Measurements from ENCODE around the gene LDLRAD4.
A peak's percentile ranks its signal among the peaks of the same experiment; 100 is the strongest.

The LDLRAD4 gene

DNA sequence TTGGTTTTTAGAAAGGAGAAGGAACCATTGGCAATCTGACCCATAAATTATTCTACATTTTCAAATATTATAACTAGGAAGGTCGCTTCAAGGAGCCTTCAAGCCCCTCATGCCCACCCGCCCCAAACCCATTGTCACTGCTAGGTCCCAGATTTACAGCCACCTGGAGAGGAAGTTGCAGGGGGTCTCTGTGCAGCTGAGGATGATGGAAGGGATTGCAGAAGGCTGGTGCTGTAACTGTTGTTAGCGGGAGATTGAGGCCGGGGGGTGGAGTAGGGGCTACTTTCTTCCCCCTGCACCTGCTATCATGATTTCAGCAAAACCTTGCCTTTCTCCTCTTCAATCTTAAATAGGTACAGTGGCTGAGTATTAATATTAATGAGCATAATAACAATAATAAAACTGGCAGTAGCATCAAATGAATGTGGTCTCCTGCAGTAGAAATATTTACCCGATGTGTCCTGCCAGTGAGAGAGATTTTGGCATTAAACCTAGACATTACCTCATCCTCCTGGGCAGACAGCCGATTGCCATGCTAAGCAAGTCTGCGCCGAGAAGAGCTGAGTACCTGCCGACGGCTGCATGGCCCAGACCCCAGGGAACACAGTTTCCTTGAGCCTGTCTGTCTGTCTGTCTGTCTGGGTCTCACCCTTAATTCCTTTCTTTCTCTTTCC, 282.4 kb downstream of the LDLRAD4 start:
- no peak for DNase-seq

DNA sequence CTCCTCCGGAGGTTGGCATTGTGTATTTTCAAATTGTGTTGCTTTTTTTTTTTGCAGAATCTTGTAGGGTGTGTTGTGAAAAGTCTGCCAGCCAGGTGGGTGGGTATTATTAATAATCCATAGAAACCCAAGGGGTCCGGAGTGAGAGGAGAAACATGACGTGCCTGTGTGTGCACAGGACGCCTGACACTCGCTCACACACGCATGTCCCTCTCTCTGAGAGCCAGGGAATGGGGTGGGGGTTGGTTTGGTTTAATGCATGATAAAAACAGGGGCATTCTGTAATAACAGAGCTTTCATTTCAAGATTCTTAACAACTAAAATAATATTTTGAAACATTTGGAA, 283.0 kb downstream of the LDLRAD4 start:
- no peak for DNase-seq

DNA sequence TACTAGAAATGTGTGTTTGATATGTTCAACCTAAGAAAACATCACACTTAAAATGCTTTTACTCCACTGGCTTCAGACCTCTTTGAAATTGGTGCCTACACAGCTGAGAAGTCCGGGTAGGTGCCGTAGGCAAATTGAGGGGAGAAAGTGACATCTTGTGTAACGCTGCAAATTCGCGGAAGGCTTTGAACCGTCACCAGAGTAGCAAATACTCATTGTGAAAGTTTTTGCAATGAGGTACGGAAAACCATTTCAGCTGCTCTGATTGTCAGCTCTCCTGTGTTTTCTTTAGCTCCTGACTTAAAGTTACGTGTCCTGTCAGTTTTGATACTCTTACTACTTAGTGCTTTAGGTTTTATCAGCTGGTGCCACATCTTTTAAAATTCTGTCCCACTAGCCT, 283.3 kb downstream of the LDLRAD4 start:
- DNase-seq: peak; percentile 46 to 62

DNA sequence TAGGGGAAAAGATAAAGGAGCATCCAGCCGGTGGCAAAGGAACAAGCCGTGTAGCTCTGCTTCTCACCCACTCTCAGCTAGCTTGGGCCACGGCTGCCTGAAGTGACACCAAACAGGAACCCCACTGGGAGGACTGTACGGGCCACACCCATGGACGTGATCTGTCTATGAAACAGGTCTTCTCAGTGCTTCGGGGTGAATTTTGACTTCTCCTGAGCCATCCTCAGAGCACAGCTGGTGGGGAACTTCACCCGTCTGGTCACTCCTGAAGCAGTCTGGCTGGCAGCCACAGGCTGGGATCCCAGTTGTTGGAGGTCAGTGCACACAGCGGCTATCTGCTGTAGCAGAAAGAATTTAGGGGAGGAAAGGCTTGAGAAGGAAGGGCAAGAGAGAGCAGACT, 284.0 kb downstream of the LDLRAD4 start:
- no peak for DNase-seq

DNA sequence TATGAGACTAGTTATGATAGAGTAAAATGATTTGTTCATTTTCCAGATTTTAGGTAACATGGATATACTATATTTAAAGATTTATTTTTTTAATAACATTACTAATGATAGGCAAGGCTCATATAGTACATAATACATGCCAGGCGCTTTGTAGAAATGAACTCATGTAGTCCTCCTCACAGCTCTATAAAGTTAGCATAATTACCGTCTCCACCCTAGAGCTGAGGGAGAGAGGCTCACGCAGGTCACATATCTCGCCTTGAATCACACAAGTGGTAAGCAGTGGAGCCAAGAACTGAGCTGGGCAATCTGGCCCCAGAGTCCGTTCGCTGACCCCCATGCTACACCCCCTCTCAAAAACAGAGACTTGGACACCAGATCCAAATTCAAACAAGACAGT, 285.3 kb downstream of the LDLRAD4 start:
- DNase-seq: no peak

DNA sequence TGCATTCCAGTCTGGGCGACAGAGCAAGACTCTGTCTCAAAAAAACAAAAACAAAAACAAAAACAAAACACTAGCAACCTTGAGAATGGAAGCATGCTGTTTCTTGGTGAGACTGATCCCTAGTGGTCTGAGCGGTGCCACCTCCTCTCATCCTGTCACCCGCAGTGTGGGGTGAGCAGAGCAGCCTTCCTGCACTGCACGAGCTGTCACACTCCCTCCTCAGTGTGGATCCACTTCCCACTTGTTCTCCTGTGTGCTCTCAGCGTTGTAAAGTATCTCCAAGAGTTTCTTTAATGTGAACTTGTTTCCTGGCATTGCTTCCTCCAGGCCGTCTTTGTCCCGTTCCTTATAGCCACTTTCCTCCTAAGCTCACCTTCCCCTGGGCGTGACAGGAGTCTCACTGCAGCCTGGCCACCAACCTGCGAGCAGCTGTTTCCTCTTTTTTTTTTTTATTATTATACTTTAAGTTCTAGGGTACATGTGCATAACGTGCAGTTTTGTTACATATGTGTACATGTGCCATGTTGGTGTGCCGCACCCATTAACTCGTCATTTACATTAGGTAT, 287.3 kb downstream of the LDLRAD4 start:
- DNase-seq: no peak

DNA sequence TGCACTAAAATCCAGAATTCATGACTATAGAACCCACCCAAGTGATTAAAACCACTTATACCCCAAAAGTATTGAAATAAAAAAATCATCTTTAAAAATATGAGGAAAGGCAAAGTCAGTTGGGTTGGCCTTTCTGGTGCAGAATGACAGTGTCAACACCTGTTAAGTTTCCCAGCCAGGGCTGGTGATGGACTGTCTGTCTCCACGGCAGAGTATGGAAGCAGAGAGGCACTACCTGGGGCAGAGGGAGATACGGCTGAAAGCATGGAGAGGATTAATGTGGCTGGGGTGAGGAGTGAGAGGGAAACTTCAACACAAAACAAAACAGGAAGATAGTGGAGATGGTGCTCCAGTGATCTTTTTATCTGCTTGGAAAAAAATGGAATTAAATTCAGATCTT, 292.0 kb downstream of the LDLRAD4 start:
- no peak for DNase-seq

DNA sequence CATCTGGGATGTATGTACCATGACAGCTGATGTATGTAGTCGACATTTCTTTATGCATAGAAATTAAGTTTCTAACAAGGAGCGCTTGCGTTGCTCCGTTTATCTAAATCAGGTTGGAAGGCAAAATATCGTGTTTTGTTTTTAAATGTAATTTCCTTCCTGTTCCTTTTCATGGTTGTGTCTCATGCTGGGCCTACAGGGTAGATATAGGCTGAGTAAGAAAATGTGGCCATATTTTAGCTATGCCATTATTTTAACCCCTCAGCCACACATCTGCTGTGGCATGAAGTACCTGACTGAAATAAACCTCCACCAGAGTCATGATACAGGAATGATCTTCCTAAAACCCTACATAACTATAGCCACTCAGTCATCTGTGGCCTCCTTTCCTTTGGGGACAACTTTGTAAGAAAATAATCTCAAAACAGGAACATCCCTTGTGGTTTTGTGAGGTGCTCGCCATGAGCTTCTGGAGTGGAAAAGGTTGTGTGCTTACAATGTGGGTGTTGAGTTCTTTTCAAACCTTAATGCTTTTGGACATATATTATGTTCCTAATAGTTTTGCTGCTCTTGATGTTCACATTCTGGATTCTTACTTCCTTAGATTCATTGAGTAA, 293.5 kb downstream of the LDLRAD4 start:
- no peak for DNase-seq

DNA sequence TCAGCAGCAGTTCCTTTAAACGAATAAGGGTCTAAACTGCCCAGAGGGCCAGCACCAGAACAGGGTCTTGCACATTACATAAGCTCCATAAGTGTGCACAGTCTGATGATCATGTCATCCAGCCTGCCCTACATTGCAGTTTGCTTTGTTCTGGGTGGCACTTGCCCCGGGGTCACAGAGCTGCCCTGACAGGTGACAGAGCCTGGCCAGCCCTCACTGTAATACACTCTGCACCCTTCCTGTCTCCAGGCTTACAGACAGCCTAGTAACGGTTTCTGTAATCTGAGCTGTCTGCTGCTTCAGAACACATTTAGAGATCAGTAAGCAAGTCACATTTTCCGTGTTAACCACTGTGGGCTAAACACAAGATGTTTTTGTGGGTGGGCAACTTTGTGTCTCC, 294.5 kb downstream of the LDLRAD4 start:
- no peak for DNase-seq

DNA sequence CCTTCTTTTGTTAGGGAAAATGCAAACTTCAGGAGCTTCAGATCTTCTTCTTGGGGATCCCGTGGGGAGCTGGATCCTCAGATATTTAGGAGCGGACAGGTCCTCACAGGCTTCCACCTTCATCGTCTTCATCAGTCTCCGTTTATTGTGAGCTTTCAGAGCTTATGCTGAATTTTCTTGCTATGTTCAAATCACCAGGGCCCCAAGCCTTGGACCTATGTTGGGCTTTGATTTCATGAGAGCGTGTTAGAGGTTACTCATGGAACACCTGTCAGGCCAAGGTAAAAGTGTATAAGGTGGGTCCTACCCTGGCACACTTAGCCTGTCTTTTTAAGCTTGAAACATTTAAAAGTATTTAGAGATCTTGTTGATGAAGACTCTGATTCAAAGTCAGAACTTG, 294.9 kb downstream of the LDLRAD4 start:
- no peak for DNase-seq

DNA sequence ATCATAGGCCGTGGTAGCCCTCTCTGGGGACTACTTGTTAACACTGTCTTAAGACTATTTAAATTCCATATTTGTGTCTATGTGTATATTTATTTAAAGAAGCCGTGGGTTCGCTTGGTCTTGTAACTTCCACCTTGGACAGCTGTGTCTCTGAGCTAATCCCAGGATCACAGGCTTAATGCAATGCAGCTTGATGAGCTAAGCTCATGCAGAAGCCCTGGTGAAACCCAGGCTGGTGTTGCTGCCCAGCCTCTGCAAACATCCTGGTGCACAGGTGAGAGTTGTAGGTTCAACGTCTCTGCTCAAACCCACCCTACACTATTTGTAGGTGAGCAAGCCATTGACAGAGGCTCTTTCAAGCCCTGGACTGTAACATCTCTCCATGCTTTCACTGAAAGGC, 296.0 kb downstream of the LDLRAD4 start:
- no peak for DNase-seq

DNA sequence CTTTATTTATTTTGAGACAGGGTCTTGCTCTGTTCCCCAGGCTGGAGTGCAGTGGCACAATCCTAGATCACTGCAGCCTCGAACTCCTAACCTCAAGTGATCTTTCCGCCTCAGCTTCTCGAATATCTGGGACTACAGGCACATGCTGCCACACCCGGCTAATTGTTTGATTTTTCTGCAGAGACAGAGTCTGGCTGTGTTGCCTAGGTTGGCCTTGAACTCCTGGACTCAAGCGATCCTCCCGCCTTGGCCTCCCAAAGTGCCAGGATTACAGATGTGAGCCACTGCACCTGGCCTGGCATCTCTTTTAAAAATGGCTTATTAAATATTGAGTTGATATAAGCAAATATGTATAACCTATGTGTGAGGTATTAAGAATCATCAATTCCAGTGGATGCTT, 298.3 kb downstream of the LDLRAD4 start:
- no peak for DNase-seq

DNA sequence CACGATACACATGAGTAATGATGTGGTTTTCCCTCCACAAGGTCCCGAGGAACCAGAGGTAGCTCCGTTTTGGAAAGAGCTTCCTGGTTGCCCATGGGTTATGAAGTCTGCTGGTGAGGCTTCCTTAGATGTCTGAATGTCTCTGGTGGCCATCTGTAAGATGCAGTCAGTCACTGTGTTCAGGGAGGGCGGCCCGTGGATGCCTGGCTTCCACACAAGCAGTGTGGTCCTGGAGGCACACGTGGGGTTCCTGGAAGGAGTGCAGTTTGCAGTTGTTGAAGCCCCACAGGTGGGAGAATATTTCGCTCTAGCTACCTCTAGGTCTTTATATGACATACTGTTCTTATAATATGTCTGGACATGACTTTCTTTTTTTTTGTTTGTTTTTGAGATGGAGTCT, 298.8 kb downstream of the LDLRAD4 start:
- DNase-seq: no peak

DNA sequence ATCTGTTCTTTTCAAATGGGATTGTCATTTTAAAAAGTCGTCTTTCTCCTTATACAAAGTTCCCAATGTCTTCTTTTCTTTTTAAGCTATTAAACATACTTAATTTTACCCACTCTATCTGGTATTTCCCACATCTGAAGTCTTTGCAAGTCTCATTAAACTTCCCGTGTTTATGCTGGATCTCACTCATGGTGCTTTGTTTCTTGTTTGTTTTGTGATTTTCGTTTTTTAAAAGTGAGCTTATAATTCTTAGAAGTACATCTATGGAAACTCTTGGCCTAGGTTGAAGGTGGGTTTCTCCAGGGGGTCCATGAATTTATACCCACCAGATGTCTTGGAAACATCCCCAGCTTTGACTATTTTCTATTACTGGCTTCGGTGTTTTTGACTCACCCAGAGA, 299.8 kb downstream of the LDLRAD4 start:
- no peak for DNase-seq

DNA sequence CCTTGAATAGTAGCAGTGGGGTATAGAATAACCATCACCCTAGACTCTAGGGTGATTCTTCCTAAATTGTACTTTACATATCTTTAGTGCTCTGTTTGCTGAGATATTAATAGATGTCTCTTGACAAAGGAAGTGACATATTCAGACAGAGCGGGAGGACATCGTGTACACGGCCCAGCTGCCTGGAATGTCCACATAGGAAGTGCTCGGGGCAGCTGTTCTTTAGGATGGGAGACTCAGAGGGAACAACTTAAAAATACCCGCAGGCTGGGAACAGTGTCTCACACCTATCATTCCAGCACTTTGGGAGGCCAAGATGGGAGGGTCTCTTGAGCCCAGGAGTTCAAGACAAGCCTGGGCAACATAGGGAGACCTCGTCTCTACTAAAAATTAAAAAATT, 301.7 kb downstream of the LDLRAD4 start:
- no peak for DNase-seq

DNA sequence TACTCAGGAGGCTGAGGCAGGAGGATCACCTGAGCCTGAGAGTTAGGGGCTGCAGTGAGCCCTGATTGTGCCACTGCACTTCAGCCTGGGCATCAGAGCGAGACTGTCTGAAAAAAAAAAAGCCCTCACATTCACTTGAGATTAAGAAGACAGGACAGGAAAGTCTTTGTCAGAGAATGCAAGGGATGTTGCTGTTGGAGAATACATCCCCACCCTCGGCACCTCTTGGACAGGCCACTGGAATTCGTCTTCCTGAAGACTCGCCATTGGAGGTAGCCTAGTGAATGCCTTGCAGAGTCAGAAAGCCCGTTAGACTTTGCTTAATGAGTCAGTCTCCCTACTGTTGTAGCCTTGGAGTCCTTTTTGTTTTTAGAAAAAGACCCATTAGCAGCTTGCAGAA, 302.2 kb downstream of the LDLRAD4 start:
- no peak for DNase-seq

DNA sequence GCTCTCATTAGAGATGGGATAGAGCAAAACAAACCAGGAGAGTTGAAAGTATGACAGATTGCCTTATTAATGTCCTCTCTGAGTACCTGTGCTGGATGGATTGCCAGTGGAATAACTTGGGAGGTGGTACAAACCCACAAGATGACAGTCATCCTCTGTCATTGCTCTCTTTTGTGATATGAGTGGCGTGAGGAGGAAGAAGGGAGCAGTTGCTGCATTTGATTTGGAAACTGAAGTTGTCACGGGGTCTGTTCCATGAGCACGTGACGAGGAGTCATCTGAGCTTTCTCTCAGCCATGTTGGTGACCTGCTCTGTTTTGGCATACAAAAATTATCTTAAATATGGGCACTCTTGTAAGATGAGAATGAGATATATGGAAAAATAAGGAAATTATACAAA, 302.9 kb downstream of the LDLRAD4 start:
- DNase-seq: no peak

DNA sequence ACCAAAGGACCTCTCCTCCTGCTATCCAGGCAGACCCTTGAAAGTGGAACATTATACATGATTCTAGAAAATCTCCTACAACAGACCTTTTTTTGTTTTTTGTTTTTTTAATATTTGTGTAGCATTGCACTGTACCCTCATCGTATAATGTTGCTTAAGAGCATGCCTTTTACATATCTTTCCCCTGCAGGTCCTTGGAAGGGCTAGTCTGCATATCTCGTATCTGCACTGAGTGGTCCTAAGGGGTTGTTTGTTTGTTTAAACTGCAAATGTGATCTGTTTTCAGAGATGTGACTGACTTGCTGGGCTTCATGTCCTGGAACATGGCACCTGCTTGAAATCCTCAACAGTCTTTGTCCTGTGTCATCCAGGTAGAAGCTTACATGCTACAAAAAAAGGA, 303.7 kb downstream of the LDLRAD4 start:
- no peak for DNase-seq

DNA sequence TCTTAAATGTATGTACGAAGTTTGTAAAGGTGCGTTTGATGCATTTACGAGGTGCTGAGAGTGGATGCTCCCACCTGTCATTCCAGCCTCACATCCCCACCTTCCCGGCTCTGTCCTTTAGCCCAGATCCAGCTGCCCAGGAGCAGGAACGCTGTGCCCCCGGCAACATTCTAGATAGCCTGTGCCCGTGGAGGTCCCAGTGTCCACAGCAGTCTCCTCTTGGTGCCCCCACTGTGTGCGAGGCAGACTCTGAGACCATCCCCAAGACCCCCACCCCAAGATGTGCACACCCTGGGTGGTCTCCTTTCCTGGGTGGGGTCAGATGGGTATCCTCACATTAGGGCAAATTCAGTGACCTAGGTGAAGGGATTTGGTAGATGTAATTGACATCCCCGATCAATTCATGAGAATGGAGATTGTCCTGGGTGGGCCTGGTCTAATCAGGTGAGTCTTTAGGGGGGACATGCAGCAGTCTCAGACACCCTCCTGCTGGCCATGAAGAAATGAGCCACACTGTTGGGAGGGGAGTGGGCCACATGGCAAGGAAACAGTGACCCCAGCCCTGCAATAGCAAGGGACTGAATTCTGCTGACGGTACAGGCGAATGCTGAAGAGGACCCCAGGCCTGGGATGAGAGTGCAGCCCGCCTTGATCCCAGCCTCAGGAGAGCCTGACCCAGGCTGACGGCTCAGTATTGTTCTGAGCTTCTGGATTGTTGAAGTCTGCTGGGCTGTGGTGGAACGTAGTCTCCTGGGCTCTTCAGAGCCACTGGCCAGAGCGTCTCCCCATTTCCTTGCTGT, 304.5 kb downstream of the LDLRAD4 start:
- no peak for DNase-seq

DNA sequence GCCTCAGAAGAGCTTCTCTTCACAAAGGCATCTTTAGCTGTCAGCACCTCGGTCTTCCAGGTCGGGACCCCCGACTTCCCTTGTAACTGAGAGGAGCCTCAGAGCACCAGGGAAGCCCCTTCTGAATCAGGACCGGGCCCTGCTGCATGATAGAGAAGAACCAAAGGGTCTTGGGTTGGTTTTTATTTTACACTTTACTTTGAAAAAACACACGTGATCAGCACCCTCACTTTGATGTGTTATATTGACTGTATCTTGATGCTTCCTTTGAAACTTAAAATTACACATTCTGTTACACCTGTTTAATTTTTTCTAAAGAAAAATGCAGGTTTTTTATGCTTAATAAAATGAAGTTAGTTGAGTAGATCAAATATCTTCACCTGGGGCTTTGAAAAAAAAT, 305.5 kb downstream of the LDLRAD4 start:
- DNase-seq: no peak

DNA sequence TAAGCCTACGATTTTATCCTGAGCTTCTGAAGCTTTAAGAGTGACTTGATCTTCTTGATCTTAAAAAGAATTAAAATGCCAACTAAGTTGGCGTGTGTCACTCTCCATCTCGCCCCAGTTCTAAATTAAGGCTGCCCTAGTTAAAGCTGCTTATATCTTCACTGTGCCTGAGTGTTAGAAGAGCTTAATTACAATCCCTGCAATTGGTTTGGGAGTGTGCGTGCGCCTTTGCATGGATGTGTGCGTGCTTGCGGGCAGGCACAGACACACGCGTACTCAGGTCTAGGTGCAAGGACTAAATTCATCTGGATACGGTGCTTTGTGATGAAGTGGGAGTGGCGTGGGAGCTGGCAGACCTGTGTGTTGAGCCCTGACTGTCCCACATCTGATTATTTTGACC, 306.3 kb downstream of the LDLRAD4 start:
- no peak for DNase-seq

DNA sequence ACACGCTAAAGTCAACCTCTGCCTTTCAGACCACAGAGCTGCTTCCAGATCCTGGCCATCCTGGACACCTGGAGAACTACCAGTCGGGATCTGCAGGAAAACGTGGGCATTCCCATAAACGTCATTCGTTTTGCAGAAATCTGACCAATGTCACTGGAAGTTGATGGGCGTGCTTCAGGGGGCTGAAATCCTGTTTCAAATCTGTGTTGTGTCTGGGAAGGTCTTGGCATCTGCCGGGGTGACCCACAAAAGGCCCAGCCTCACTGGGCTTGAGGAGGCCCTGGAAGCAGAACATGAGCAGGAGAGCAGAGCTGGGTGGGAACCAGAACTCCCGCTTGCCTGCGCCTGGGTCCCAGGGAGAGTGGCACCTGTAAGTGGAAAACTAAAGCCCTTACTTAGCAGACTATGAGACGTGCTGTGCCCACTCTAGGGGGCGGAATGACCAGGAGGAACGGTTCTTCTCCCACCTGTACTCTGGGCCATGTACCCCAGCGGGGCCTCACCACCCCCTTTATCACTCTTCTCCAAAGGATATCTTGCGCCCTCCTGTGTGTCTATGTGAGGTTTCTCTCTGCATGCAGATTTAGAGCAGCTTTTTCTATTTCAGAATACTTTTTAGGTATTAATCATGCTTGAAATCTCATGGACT, 306.9 kb downstream of the LDLRAD4 start:
- no peak for DNase-seq

DNA sequence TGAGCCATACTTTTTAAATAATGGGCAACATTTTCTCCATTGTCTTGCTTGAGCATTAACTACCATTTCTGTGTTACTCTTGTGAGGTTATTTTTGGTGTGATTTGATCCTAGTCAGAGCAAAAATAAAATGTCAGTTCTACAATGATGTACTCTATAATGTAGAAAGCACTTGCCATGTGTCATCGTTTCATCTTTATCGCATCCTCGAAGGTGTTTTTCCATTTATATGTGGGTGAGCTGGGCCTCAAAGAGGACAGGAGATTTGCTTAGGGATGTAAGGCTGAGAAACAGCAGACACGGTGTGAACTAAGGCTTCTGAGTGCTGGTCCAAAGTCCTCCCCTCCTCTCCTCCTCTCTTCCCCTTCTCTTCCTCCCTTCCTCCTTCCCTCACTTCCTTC, 308.0 kb downstream of the LDLRAD4 start:
- no peak for DNase-seq

DNA sequence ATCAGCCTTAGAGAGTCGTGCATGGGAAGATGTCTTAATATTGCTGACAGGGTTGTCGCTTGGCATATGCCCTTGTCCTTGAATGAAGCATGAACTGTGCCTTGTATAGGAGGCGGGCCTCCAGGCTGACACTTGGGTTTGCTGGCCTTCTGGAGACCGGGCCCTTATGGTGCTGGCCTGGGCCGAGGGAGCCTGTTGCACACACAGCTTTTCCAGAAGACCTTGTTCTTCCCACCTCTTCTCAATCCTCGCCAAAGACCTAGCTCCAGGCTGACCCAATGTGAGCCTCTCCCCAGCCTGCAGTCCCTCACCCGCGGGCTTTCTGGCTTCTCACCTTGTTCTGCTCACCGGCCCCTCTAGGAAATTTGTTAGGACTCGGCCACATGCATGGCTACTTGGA, 308.7 kb downstream of the LDLRAD4 start:
- DNase-seq: no peak

All from activated CD4-positive, alpha-beta T cell treated with anti-CD3 and anti-CD28 coated beads, Interleukin-2, amount 50 U/mL, for 48 hours (primary cell).